ENCODE measurements around the gene PAF1.

DNA sequence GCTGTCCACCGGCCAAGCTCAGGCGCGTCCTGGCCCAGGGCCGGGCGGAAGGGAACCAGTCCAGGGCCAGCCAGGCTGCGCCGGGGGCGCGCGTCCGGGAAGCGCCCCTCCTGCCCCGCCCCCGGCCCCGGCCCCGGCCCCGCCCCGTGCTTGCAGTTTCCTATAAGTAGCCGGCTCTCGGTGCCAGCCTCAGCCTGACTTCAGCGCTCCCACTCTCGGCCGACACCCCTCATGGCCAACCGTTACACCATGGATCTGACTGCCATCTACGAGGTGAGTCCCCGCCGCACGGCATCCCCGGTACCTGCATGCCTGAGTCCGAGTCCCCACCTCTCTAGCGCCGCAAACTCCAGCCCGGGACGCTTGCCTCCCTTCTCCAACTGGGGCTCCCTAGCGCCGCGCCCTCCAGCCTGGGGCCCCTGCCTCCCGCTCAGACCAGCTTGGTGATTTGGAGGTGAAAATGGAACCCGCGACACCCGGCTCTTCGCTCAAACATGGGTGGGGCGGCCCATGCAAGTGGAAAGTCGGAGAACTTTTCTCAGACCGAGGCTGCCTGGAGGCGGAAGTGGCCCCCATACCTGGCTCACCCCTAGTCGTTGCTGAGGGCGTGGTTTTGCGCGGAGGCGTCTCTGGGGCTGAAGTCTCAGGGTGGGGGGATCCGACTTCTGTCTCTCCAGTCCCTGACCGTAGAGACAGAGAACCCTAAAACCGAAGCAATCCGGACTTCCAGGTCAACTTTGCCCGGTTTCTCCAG, 15.9 kb upstream of the PAF1 start, which contains the start of gene ZFP36:
- TF ChIP-seq YY1 (IDR thresholded peaks at IDR 0.05; ENCODE audit: low read depth) (0 out of 2 replicates have a peak, but pooled peaks have one; percentile 51), TAF1 (IDR thresholded peaks at IDR 0.05; ENCODE audit: low read depth) (0 out of 2 replicates have a peak, but pooled peaks have one; percentile 48), CEBPB (IDR thresholded peaks at IDR 0.05) (no peak)
- TF ChIP-seq, protein P1, sequence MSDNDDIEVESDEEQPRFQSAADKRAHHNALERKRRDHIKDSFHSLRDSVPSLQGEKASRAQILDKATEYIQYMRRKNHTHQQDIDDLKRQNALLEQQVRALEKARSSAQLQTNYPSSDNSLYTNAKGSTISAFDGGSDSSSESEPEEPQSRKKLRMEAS (IDR thresholded peaks at IDR 0.05) = 0 out of 2 replicates have a peak, but pooled peaks have one; percentile 15

Measured in Ishikawa (cell line).